Heart left ventricle (tissue), 13 donors: Measurements from ENCODE around the gene PLCB1.

ENCODE experiments used
- CTCF ChIP-seq, 12 donors: fragments of 200-600 bp; sonication (generic) in 4 of 12; IDR thresholded peaks; one replicate each; pipeline versions ENCODE4 v1.5.0 to v1.8.0; 2018 to 2022; ENCODE audit warnings: antibody characterized with exemption in 12 of 12, mild to moderate bottlenecking in 5 of 12
- POLR2A ChIP-seq, 2 donors: fragments of 450-650 bp; IDR thresholded peaks; one replicate each; pipeline ENCODE4 v1.6.1; 2017; ENCODE audit warnings: antibody characterized with exemption in 2 of 2, mild to moderate bottlenecking in 2 of 2, moderate library complexity in 2 of 2
- donor health status: ischemic (EF 13 %, LVEDD 7.1; RV severe dilation, severe dysfunction).
- donor health status: DM: no; HTN: yes; CAD: no.
- donor health status: DM: no; HTN: no; CAD: no.
- donor health status: ischemic (EF 25% LVEDD 6.9; RV normal size, moderate dysfunction).
- donor health status: ischemic (EF 25% LVEDD 5.7; RV mildly dilated, moderate dysfunction).
- donor health status: ischemic (EF 35%, LVEDD 5.7; RV mildly dilated, moderate dysfunction).
- donor health status: nonischemic (EF 11% LVEDD 7.7; RV severe dilation, severe dysfunction).
- donor health status: DM: yes; HTN: yes; CAD: no.
- donor health status: PGD.
- donor health status: ischemic (EF 29% LVEDD 5.4; RV normal size, mild dysfunction).
- donor health status: nonischemic (EF 23%, LVEDD 6.1; RV moderate dilation, normal function).

- no peak for TF ChIP-seq CTCF (IDR thresholded peaks at IDR 0.05)
- no peak for TF ChIP-seq POLR2A (IDR thresholded peaks at IDR 0.05)
Observed at GRCh38 chr20:8208226-8208625, 76.2 kb downstream of the PLCB1 start.
